Activated T-cell treated with anti-CD3 and anti-CD28 coated beads, Interleukin-2, amount 50 U/mL, for 72 hours (primary cell): ENCODE measurements around the gene ELMO2. TPM values are rescaled to one million over a fixed set of nuclear protein-coding genes. Genes with fewer than 3 reads are reported as not detected.
A peak's percentile ranks its signal among the peaks of the same experiment; 100 is the strongest.
"Not testable (repeated sequence)": the region's sequence is repeated elsewhere in the genome, so short reads cannot be mapped to it uniquely, and the experiment has no call there.

Source experiments
- ATAC-seq, 2 donors: fragments of 150-1000 bp; cut with Tn5 transposase; replicated peaks in 1 of 2; 2 replicates each; pipeline ENCODE4 v1.10.0; 2021; ENCODE audit warnings: moderate library complexity in 2 of 2, mild to moderate bottlenecking in 1 of 2
- DNase-seq, 2 donors: peaks; one replicate each; pipeline ENCODE4 v3.0.0; 2021 to 2022; ENCODE audit warnings: mixed read lengths in 1 of 2
- H3K27ac Mint-ChIP-seq: one replicate; pipeline ENCODE4 v1.8.0; 2022; ENCODE audit warnings: mild to moderate bottlenecking, moderate library complexity, mixed read lengths
- H3K27me3 Mint-ChIP-seq: one replicate; pipeline ENCODE4 v1.8.0; 2022; ENCODE audit warnings: low read depth, mixed read lengths
- H3K36me3 Mint-ChIP-seq, 2 donors: one replicate each; pipeline ENCODE4 v1.8.0; 2022; ENCODE audit warnings: mixed read lengths in 2 of 2, mild to moderate bottlenecking in 1 of 2; ENCODE audit not compliant: insufficient read depth in 2 of 2
- H3K4me1 Mint-ChIP-seq: one replicate; pipeline ENCODE4 v1.8.0; 2022; ENCODE audit warnings: low read depth, mixed read lengths
- H3K4me3 Mint-ChIP-seq, 2 donors: one replicate each; pipeline ENCODE4 v1.8.0; 2022; ENCODE audit warnings: mild to moderate bottlenecking in 2 of 2, mixed read lengths in 2 of 2, moderate library complexity in 2 of 2
- H3K9me3 Mint-ChIP-seq, 2 donors: one replicate each; pipeline ENCODE4 v1.8.0; 2022; ENCODE audit warnings: mixed read lengths in 2 of 2
- total RNA-seq, 2 donors: library from RNA; stranded (reverse); gene quantifications; one replicate each; pipeline ENCODE4 v1.2.3, GENCODE V29; 2022

Gene ELMO2
- total RNA-seq, 2 donors from 2014 or later: 63.9 to 90.5 TPM

GRCh38 chr20:46399401-46399800 lies 7.0 kb downstream of the ELMO2 start:
- no peak for DNase-seq
- peak overlapping the region; percentile 26 to 27 for H3K4me3 Mint-ChIP-seq
- H3K36me3 Mint-ChIP-seq: peaks cover 1 to 2% of the 10 kb centered on the region in 2 donors
- no peaks in the 10 kb centered on the region for H3K27me3 Mint-ChIP-seq
- H3K9me3 Mint-ChIP-seq: no peaks in the 10 kb centered on the region
- H3K27ac Mint-ChIP-seq: peak overlapping the region; percentile 59
- no peak for ATAC-seq
- peaks cover 51% of the 10 kb centered on the region for H3K4me1 Mint-ChIP-seq

GRCh38 chr20:46398963-46399362 lies 7.5 kb downstream of the ELMO2 start:
- H3K4me3 Mint-ChIP-seq: peak overlapping the region in 1 of 2 donors; percentile 26
- H3K27ac Mint-ChIP-seq: peak overlapping the region; percentile 59
- no peaks in the 10 kb centered on the region for H3K9me3 Mint-ChIP-seq
- H3K4me1 Mint-ChIP-seq: peaks cover 47% of the 10 kb centered on the region
- no peak for DNase-seq
- H3K36me3 Mint-ChIP-seq: peaks cover 1 to 2% of the 10 kb centered on the region in 2 donors
- no peak for ATAC-seq
- H3K27me3 Mint-ChIP-seq: no peaks in the 10 kb centered on the region

- H3K36me3 Mint-ChIP-seq: peaks cover 7 to 14% of the 10 kb centered on the region in 2 donors
- DNase-seq (no peak), ATAC-seq (no peak)
- no peak overlapping the region for H3K4me3 Mint-ChIP-seq
- no peaks in the 10 kb centered on the region for H3K27me3 Mint-ChIP-seq
- peaks cover 26% of the 10 kb centered on the region for H3K4me1 Mint-ChIP-seq
- no peaks in the 10 kb centered on the region for H3K9me3 Mint-ChIP-seq
- H3K27ac Mint-ChIP-seq: peak overlapping the region; percentile 16
Observed at GRCh38 chr20:46396052-46396740, 10.2 kb downstream of the ELMO2 start.

- DNase-seq (no peak), ATAC-seq (no peak)
- Mint-ChIP-seq H3K9me3 (no peaks in the 10 kb centered on the region), H3K27me3 (no peaks in the 10 kb centered on the region), H3K4me3 (no peak overlapping the region), H3K4me1 (peaks cover 16% of the 10 kb centered on the region), H3K27ac (peak overlapping the region; percentile 27), H3K36me3 (peaks cover 7 to 19% of the 10 kb centered on the region in 2 donors)
Observed at GRCh38 chr20:46394872-46395760, 11.3 kb downstream of the ELMO2 start.

- ATAC-seq (no peak), DNase-seq (no peak)
- Mint-ChIP-seq H3K9me3 (no peaks in the 10 kb centered on the region), H3K36me3 (peaks cover 7 to 19% of the 10 kb centered on the region in 2 donors), H3K4me1 (peaks cover 6% of the 10 kb centered on the region), H3K27ac (no peak overlapping the region), H3K27me3 (no peaks in the 10 kb centered on the region), H3K4me3 (no peak overlapping the region)
Observed at GRCh38 chr20:46393967-46394366, 12.4 kb downstream of the ELMO2 start.

- H3K36me3 Mint-ChIP-seq: peaks cover 14 to 33% of the 10 kb centered on the region in 2 donors
- H3K4me3 Mint-ChIP-seq: no peak overlapping the region
- ATAC-seq (no peak), DNase-seq (no peak)
- H3K9me3 Mint-ChIP-seq: no peaks in the 10 kb centered on the region
- H3K27ac Mint-ChIP-seq: no peak overlapping the region
- no peaks in the 10 kb centered on the region for H3K27me3 Mint-ChIP-seq
- H3K4me1 Mint-ChIP-seq: no peaks in the 10 kb centered on the region
Observed at GRCh38 chr20:46388937-46389336, 17.5 kb downstream of the ELMO2 start.

- no peaks in the 10 kb centered on the region for H3K4me1 Mint-ChIP-seq
- ATAC-seq (no peak), DNase-seq (no peak)
- H3K27ac Mint-ChIP-seq: no peak overlapping the region
- H3K4me3 Mint-ChIP-seq: no peak overlapping the region
- H3K9me3 Mint-ChIP-seq: no peaks in the 10 kb centered on the region
- peaks cover 14 to 33% of the 10 kb centered on the region in 2 donors for H3K36me3 Mint-ChIP-seq
- H3K27me3 Mint-ChIP-seq: no peaks in the 10 kb centered on the region
Observed at GRCh38 chr20:46388201-46388836, 18.1 kb downstream of the ELMO2 start.

- not testable (repeated sequence) for H3K9me3 Mint-ChIP-seq, H3K27ac Mint-ChIP-seq, ATAC-seq, H3K27me3 Mint-ChIP-seq, H3K4me1 Mint-ChIP-seq, H3K4me3 Mint-ChIP-seq, DNase-seq
- peaks cover 13 to 27% of the 10 kb centered on the region in 2 donors for H3K36me3 Mint-ChIP-seq
Observed at GRCh38 chr20:46387054-46387453, 19.4 kb downstream of the ELMO2 start.

GRCh38 chr20:46378412-46379009 lies 27.9 kb downstream of the ELMO2 start:
- Mint-ChIP-seq H3K9me3 (no peaks in the 10 kb centered on the region), H3K27me3 (no peaks in the 10 kb centered on the region), H3K36me3 (peaks cover 12 to 19% of the 10 kb centered on the region in 2 donors), H3K27ac (no peak overlapping the region), H3K4me1 (no peaks in the 10 kb centered on the region), H3K4me3 (no peak overlapping the region)
- ATAC-seq (no peak), DNase-seq (no peak)

- Mint-ChIP-seq H3K27me3 (no peaks in the 10 kb centered on the region), H3K9me3 (no peaks in the 10 kb centered on the region), H3K36me3 (peaks cover 12 to 22% of the 10 kb centered on the region in 2 donors), H3K4me1 (no peaks in the 10 kb centered on the region), H3K27ac (peak overlapping the region; percentile 58), H3K4me3 (no peak overlapping the region)
- no peak for ATAC-seq
- no peak for DNase-seq
Observed at GRCh38 chr20:46377518-46377917, 28.9 kb downstream of the ELMO2 start.

GRCh38 chr20:46376196-46376785 lies 30.1 kb downstream of the ELMO2 start:
- no peak overlapping the region for H3K4me3 Mint-ChIP-seq
- DNase-seq: no peak
- no peak for ATAC-seq
- no peaks in the 10 kb centered on the region for H3K4me1 Mint-ChIP-seq
- peaks cover 11 to 29% of the 10 kb centered on the region in 2 donors for H3K36me3 Mint-ChIP-seq
- H3K27me3 Mint-ChIP-seq: no peaks in the 10 kb centered on the region
- H3K27ac Mint-ChIP-seq: no peak overlapping the region
- H3K9me3 Mint-ChIP-seq: no peaks in the 10 kb centered on the region

GRCh38 chr20:46375771-46376170 lies 30.6 kb downstream of the ELMO2 start:
- no peak for ATAC-seq
- DNase-seq: no peak
- Mint-ChIP-seq H3K4me3 (no peak overlapping the region), H3K27ac (peak overlapping the region; percentile 7), H3K36me3 (peaks cover 11 to 27% of the 10 kb centered on the region in 2 donors), H3K4me1 (no peaks in the 10 kb centered on the region), H3K27me3 (no peaks in the 10 kb centered on the region), H3K9me3 (no peaks in the 10 kb centered on the region)
